Measurements from ENCODE around the gene INPP5D. TPM values are rescaled to one million over a fixed set of nuclear protein-coding genes. Genes with fewer than 3 reads are reported as not detected.
A peak's percentile ranks its signal among the peaks of the same experiment; 100 is the strongest.

INPP5D gene
- total RNA-seq (1 to 10 TPM; 2.8 to 4.2 (median 3.7) TPM), polyA plus RNA-seq (1 to 10 TPM; 1.2 to 2.4 (median 2.4) TPM)
- long read RNA-seq, donor 1, partial matches to known transcripts = 2 of 2 reads
- long read RNA-seq, donor 1, other reads (novel, unspliced or antisense) = 0 of 2 reads
- long read RNA-seq, donor 2, partial matches to known transcripts = 4 of 6 reads
- long read RNA-seq, donor 2, other reads (novel, unspliced or antisense) = 2 of 6 reads

- peaks cover 5% of the 10 kb centered on the region for H3K4me1 ChIP-seq
These were observed at the start of gene INPP5D for GRCh38 chr2:233059797-233060500. Gene INPP5D (plus strand): TSS chr2:233060342. CDS start chr2:233060479, 137 bp downstream.

GRCh38 chr2:233010569-233011267 is 49.4 kb upstream of the INPP5D start:
- no peaks in the 10 kb centered on the region for H3K36me3 ChIP-seq (ENCODE audit: insufficient read depth in 1 of 2, low read depth in 1 of 2)
- TF ChIP-seq CTCF (IDR thresholded peaks at IDR 0.05) = no peak
- no peaks in the 10 kb centered on the region for H3K9me3 ChIP-seq
- no peak overlapping the region for H3K4me3 ChIP-seq
- H3K27me3 ChIP-seq (ENCODE audit: insufficient read depth in 3 of 3, low read length in 2 of 3) = no peaks in the 10 kb centered on the region
- 82 to 87% (median 84%) methylated on average over 9 of the region's 9 CpGs for WGBS, 3 donors
- no peaks in the 10 kb centered on the region for H3K4me1 ChIP-seq
- DNase-seq (no peak), ATAC-seq (no peak)
- intact Hi-C loops (cut with DNase I) = no loop called here
- H3K27ac ChIP-seq = no peak overlapping the region

More at GRCh38 chr2:233059797-233060500, at the start of gene INPP5D:
- H3K9me3 ChIP-seq = no peaks in the 10 kb centered on the region
- H3K27ac ChIP-seq = peak within 1 kb of the TSS; percentile 63
- DNase-seq = peak; percentile 31 to 65
- H3K27me3 ChIP-seq (ENCODE audit: insufficient read depth in 3 of 3, low read length in 2 of 3) = no peaks in the 10 kb centered on the region
- no peaks in the 10 kb centered on the region for H3K36me3 ChIP-seq (ENCODE audit: insufficient read depth in 1 of 2, low read depth in 1 of 2)
- intact Hi-C loops (cut with DNase I) = loop anchor here in 1 of 2 donors (10.0 kb wide), 1 partner anchor 455 kb away; no protein-coding TSS in a partner anchor
- peak within 1 kb of the TSS; percentile 60 for H3K4me3 ChIP-seq
- peak; percentile 32 to 72 (median 32) for ATAC-seq
- TF ChIP-seq CTCF (IDR thresholded peaks at IDR 0.05) = no peak
- WGBS, 3 donors = 29 to 50% (median 40%) methylated on average over 23 to 26 of the region's 26 CpGs

GRCh38 chr2:233011268-233011650 is 48.9 kb upstream of the INPP5D start:
- no peaks in the 10 kb centered on the region for H3K36me3 ChIP-seq (ENCODE audit: insufficient read depth in 1 of 2, low read depth in 1 of 2)
- no peak for TF ChIP-seq CTCF (IDR thresholded peaks at IDR 0.05)
- H3K9me3 ChIP-seq = no peaks in the 10 kb centered on the region
- H3K4me3 ChIP-seq = no peak overlapping the region
- H3K27me3 ChIP-seq (ENCODE audit: insufficient read depth in 3 of 3, low read length in 2 of 3) = no peaks in the 10 kb centered on the region
- intact Hi-C loops (cut with DNase I) = no loop called here
- 91 to 95% (median 93%) methylated on average over 6 of the region's 6 CpGs for WGBS, 3 donors
- no peaks in the 10 kb centered on the region for H3K4me1 ChIP-seq
- ATAC-seq (no peak), DNase-seq (no peak)
- H3K27ac ChIP-seq = no peak overlapping the region

GRCh38 chr2:233011702-233012131 is 48.4 kb upstream of the INPP5D start:
- Histone ChIP-seq H3K36me3 (ENCODE audit: insufficient read depth in 1 of 2, low read depth in 1 of 2) (no peaks in the 10 kb centered on the region), H3K4me3 (no peak overlapping the region), H3K4me1 (no peaks in the 10 kb centered on the region), H3K27ac (no peak overlapping the region), H3K27me3 (ENCODE audit: insufficient read depth in 3 of 3, low read length in 2 of 3) (no peaks in the 10 kb centered on the region), H3K9me3 (no peaks in the 10 kb centered on the region)
- DNase-seq (no peak), ATAC-seq (no peak)
- WGBS, 3 donors = 86 to 100% (median 95%) methylated on average over 1 of the region's 1 CpG
- intact Hi-C loops (cut with DNase I) = no loop called here
- no peak for TF ChIP-seq CTCF (IDR thresholded peaks at IDR 0.05)
